Prostate gland (tissue), 2 donors: ENCODE results near the gene FAH. TPM values are rescaled to one million over a fixed set of nuclear protein-coding genes. Genes with fewer than 3 reads are reported as not detected.

Source experiments
- DNase-seq: peaks from one replicate; pipeline ENCODE4 v3.0.0-alpha.2; 2019; ENCODE audit warnings: low spot score
- H3K27ac ChIP-seq, 2 donors: fragments of 200-600 bp; sonication (generic); 2 replicates each; pipeline ENCODE4 v1.5.1; 2017 to 2019
- H3K27me3 ChIP-seq: fragments of 200-600 bp; sonication (generic); replicated peaks from 2 replicates; pipeline ENCODE4 v1.5.1; 2019; ENCODE audit not compliant: insufficient read depth
- H3K36me3 ChIP-seq, 2 donors: fragments of 200-600 bp; sonication (generic); 1 replicate in 1 of 2; 2 replicates in 1 of 2; pipeline versions ENCODE4 v1.5.1 to v1.8.1; 2017 to 2019
- H3K4me1 ChIP-seq: fragments of 200-600 bp; sonication (generic); replicated peaks from 2 replicates; pipeline ENCODE4 v1.5.1; 2019
- H3K4me3 ChIP-seq, 2 donors: fragments of 200-600 bp; sonication (generic); 2 replicates each; pipeline ENCODE4 v1.5.1; 2017 to 2019
- H3K9me3 ChIP-seq: fragments of 200-600 bp; sonication (generic); 2 replicates; pipeline ENCODE4 v1.5.1; 2017
- POLR2A ChIP-seq: fragments of 450-650 bp; IDR thresholded peaks from one replicate; pipeline ENCODE4 v1.6.1; 2016; ENCODE audit warnings: antibody characterized with exemption, mild to moderate bottlenecking
- POLR2AphosphoS5 ChIP-seq: sonication (generic); formaldehyde crosslinking; IDR thresholded peaks from one replicate; pipeline ENCODE4 v1.6.1; 2017; ENCODE audit warnings: antibody characterized with exemption
- WGBS: methylation state at CpG from one replicate; pipeline ENCODE4 v1.1.5; 2018; 5-methylcytosine and 5-hydroxymethylcytosine counted together
- intact Hi-C: fragments of 100-400 bp; cut with DNase I; formaldehyde crosslinking; loops from one replicate; pipeline ENCODE4 v1.14.2; 2022
- total RNA-seq, 2 donors: library from RNA; depleted of rRNA; stranded (reverse); fragments of >200 nt; gene quantifications; one replicate each; pipeline ENCODE4 v1.1.0, GENCODE V29; 2016
- TF ChIP-seq, protein P1 (sequence below), 4 experiments: fragments of 200-600 bp in 2 of 4; fragments of 450-650 bp in 2 of 4; sonication (generic) in 2 of 4; IDR thresholded peaks; 1 replicate in 3 of 4; 2 replicates in 1 of 4; pipeline ENCODE4 v1.5.1; 2016 to 2019; ENCODE audit warnings: antibody characterized with exemption in 4 of 4, mild to moderate bottlenecking in 2 of 4, moderate library complexity in 2 of 4

FAH gene
- total RNA-seq, 2 donors from 2014 or later: 26.7 to 51.4 TPM

GRCh38 chr15:80156176-80156720, 3.4 kb downstream of the FAH start:
- Histone ChIP-seq H3K9me3 (no peaks in the 10 kb centered on the region), H3K27me3 (no peaks in the 10 kb centered on the region), H3K36me3 (no peaks in the 10 kb centered on the region), H3K27ac (no peak overlapping the region), H3K4me3 (no peak overlapping the region), H3K4me1 (peaks cover 3% of the 10 kb centered on the region)
- 98% methylated on average over 8 of the region's 8 CpGs for WGBS
- DNase-seq: no peak
- TF ChIP-seq, protein P1, sequence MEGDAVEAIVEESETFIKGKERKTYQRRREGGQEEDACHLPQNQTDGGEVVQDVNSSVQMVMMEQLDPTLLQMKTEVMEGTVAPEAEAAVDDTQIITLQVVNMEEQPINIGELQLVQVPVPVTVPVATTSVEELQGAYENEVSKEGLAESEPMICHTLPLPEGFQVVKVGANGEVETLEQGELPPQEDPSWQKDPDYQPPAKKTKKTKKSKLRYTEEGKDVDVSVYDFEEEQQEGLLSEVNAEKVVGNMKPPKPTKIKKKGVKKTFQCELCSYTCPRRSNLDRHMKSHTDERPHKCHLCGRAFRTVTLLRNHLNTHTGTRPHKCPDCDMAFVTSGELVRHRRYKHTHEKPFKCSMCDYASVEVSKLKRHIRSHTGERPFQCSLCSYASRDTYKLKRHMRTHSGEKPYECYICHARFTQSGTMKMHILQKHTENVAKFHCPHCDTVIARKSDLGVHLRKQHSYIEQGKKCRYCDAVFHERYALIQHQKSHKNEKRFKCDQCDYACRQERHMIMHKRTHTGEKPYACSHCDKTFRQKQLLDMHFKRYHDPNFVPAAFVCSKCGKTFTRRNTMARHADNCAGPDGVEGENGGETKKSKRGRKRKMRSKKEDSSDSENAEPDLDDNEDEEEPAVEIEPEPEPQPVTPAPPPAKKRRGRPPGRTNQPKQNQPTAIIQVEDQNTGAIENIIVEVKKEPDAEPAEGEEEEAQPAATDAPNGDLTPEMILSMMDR (IDR thresholded peaks at IDR 0.05): no peak
- TF ChIP-seq POLR2AphosphoS5 (no peak), POLR2A (no peak)
- intact Hi-C loops: no loop called here

- H3K9me3 ChIP-seq: no peaks in the 10 kb centered on the region
- no peaks in the 10 kb centered on the region for H3K36me3 ChIP-seq
- no peak for DNase-seq
- 78% methylated on average over 5 of the region's 5 CpGs for WGBS
- H3K4me1 ChIP-seq: peaks cover 3% of the 10 kb centered on the region
- intact Hi-C loops: no loop called here
- no peak overlapping the region for H3K4me3 ChIP-seq
- no peak for TF ChIP-seq POLR2AphosphoS5
- TF ChIP-seq, protein P1 (IDR thresholded peaks at IDR 0.05): no peak
- TF ChIP-seq POLR2A: no peak
- H3K27me3 ChIP-seq: no peaks in the 10 kb centered on the region
- no peak overlapping the region for H3K27ac ChIP-seq
Observed at GRCh38 chr15:80157215-80157614, 4.4 kb downstream of the FAH start.

DNA sequence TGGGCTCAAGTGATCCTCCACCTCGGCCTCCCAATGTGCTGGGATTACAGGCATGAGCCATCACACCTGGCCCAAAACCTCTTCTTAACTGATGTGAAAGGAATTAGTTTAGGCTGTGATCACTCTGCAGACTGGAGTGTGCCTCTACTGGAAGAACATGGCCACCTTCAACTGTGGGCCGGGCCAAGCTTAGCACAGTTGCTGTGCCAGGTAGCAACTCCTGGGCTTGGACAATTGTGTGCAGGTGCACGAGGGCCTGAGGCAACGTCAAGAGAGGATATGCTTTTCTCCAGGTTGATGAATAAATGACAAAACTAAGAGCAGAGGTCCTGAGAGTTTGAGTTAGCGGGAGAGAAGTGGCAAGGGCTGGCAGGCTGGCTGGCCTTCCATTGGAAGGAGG, 6.5 kb downstream of the FAH start:
- Histone ChIP-seq H3K4me1 (peaks cover 2% of the 10 kb centered on the region), H3K27me3 (no peaks in the 10 kb centered on the region), H3K36me3 (no peaks in the 10 kb centered on the region), H3K9me3 (no peaks in the 10 kb centered on the region), H3K27ac (no peak overlapping the region), H3K4me3 (no peak overlapping the region)
- TF ChIP-seq POLR2AphosphoS5 (no peak), POLR2A (no peak)
- TF ChIP-seq, protein P1 (IDR thresholded peaks at IDR 0.05): no peak
- 97% methylated on average over 5 of the region's 5 CpGs for WGBS
- DNase-seq: no peak
- intact Hi-C loops: no loop called here

GRCh38 chr15:80159811-80160569, 7.2 kb downstream of the FAH start:
- TF ChIP-seq POLR2A: no peak
- no peak for TF ChIP-seq POLR2AphosphoS5
- TF ChIP-seq, protein P1 (IDR thresholded peaks at IDR 0.05): no peak
- no peak for DNase-seq
- Histone ChIP-seq H3K36me3 (no peaks in the 10 kb centered on the region), H3K4me1 (peaks cover 2% of the 10 kb centered on the region), H3K27ac (no peak overlapping the region), H3K9me3 (no peaks in the 10 kb centered on the region), H3K4me3 (no peak overlapping the region), H3K27me3 (no peaks in the 10 kb centered on the region)
- intact Hi-C loops: no loop called here
- WGBS: 91% methylated on average over 12 of the region's 12 CpGs
